ENCODE data around the gene CXCL9.

- TF ChIP-seq CTCF (IDR thresholded peaks at IDR 0.05) (no peak), POLR2AphosphoS5 (IDR thresholded peaks at IDR 0.05) (no peak)
Observed at GRCh38 chr4:76022031-76022430, 14.7 kb upstream of the CXCL9 start.

All from stomach (tissue), 4 donors.